GDM1 (cell line): ENCODE data around the gene CFAP57.
"Not testable (repeated sequence)": the region's sequence is repeated elsewhere in the genome, so short reads cannot be mapped to it uniquely, and the experiment has no call there.

ENCODE experiments used
- DNase-seq: peaks from one replicate; lab custom pipeline; 2025; lab: John Stamatoyannopoulos, UW

Gene CFAP57

DNA sequence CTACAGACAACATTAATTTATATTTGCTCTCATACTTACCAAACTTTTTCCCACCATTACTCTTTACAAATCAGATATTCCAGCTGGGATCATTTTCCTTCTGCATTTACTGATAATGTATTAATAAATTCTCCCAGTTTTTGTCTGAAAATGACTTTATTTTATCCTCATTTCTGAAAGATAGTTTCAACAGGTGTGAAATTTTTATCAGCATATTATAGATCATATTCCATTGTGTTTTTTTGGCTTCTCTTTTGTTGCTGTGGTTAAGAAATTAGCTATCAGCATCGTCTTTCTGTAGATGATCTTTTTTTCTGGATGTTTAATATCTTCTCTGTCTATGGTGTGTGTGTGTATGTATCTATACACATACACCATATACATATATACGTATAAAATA lies 2.7 kb downstream of the CFAP57 start:
- DNase-seq, result no peak

- DNase-seq, result no peak
Measured at GRCh38 chr1:43177691-43178090, 5.6 kb downstream of the CFAP57 start.

DNA sequence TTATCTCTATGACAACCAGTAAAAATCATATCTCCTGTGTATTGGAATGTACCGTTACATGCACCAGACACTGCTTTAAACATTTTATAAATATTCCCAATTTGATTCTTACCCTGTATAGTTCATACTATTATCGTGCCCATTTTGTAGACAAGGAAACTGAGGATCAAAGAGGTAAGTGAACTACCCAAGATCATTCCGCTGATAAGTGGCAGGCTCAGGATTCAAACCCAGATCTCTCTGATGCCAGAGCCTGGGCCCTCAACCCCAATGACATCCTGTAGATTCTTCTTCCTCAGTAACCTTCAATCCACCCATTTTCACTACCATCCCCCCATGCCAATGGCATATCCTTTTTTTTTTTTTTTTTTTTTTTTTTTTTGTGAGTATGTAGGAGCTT lies 12.3 kb downstream of the CFAP57 start:
- no peak for DNase-seq

- DNase-seq, result no peak
Measured at GRCh38 chr1:43184995-43185394, 12.9 kb downstream of the CFAP57 start.

- DNase-seq, result no peak
Measured at GRCh38 chr1:43188106-43188505, 16.0 kb downstream of the CFAP57 start.

DNA sequence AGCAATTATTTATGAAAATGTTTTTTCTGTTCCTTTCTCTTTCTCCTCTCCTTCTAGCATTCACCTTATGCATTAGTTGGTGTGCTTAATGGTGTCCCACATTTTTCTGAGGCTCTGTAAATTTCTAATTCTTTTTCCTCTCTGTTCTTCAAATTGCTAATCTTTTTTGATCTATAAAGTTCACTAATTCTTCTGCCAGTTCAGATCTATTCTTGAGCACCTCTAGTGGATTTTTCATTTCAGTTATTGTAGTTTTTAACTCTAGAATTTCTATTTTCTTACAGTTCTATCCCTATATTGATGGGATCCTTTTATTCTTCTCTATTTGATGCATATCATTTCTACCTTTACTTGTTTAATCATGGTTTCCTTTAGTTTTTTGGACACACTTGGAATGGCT lies 22.4 kb downstream of the CFAP57 start:
- no peak for DNase-seq

DNA sequence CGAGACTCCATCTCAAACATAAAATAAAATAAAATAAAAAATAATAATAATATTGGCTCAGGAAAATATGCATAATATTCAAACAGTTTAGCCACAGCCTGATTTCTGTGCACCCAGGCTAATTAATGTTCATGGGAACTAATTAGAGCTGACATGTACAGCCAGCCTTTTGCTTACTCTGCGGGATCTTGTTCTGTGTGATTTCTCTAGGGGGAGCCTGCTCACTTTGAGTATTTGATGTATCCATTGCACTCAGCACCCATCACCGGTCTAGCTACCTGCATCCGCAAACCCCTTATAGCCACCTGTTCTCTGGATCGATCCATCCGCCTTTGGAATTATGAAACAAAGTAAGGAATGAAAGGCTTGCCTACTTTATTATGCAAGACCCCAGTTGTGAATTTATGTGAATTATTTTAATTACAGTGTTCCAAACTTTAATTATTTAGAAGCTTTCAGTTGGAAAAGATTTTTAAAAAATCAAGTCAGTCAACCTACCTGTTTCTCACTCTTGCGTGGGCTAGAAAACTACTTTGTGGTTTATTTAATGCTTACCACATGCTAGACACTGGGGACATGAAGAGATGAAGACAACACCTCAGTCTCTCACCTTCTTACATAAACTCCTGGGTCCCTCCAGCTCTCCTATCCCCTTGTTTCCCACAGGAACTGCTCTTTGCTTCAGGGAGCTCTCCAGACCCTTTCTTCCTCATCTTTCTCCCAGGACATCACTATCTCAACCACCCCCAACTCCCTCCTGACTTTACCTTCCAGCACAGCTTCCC lies 25.4 kb downstream of the CFAP57 start:
- DNase-seq, result no peak

DNA sequence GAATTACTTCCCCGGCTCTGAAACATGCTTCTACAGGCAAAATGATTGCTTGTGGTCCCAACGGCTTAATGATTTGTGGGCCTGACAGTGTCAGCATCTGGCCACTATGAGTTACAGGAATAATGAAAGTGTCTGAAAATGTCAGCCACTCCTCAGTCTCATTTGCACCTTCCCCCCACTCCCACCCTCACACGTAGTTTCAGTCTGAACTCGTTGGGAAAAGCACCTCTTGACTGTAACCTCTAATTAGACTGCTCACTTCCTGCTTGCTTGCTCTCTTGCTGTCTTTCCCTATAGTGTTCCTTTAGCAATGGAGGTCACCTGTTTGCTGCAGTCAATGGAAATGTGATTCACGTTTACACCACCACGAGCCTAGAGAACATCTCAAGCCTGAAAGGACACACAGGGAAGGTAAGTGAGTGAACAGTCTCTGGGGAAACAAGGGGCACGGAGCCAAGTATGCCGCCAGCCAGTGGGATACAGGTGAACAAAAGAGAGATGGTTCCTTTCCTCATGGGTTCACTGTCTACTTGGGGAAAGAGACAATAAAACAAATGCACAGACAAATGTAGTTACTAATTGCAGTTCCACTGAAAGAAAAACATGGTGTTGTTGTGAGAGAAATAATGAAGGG lies 27.1 kb downstream of the CFAP57 start:
- no peak for DNase-seq

- no peak for DNase-seq
Measured at GRCh38 chr1:43203859-43204258, 31.7 kb downstream of the CFAP57 start.

- no peak for DNase-seq
Measured at GRCh38 chr1:43204394-43204793, 32.3 kb downstream of the CFAP57 start.

- no peak for DNase-seq
Measured at GRCh38 chr1:43205671-43206070, 33.5 kb downstream of the CFAP57 start.

- peak; percentile 57 for DNase-seq
Measured at GRCh38 chr1:43206600-43207228, 34.6 kb downstream of the CFAP57 start.

GRCh38 chr1:43207229-43207853 lies 35.2 kb downstream of the CFAP57 start:
- peak; percentile 41 for DNase-seq

DNA sequence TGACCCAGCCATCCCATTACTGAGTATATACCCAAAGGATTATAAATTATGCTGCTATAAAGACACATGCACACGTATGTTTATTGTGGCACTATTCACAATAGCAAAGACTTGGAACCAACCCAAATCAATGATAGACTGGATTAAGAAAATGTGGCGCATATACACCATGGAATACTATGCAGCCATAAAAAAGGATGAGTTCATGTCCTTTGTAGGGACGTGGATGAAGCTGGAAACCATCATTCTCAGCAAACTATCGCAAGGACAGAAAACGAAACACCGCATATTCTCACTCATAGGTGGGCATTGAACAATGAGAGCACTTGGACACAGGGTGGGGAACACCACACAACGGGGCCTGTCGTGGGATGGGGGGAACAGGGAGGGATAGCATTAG lies 36.1 kb downstream of the CFAP57 start:
- not testable (repeated sequence) for DNase-seq

GRCh38 chr1:43214501-43215444 lies 42.6 kb downstream of the CFAP57 start:
- no peak for DNase-seq

- no peak for DNase-seq
Measured at GRCh38 chr1:43217747-43218146, 45.6 kb downstream of the CFAP57 start.

- DNase-seq, result no peak
Measured at GRCh38 chr1:43220905-43221778, 49.0 kb downstream of the CFAP57 start.

DNA sequence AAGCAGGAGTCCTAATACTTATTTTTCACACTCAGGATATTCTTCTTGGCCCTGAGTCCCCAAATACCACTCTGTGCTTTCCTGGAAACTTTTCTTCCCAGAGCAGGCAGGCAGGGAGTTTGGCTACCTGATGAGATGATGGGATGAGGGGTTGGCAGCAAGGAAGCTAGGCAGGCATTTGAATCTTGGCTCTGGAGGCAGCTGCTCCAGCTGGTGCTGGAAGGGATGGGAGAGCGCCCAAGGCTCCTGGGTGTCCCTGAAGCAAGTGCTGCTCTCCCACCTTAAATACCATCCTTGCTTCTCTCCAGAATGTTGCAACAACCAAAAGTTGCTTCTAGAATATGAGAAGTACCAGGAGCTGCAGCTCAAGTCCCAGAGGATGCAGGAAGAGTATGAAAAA lies 49.7 kb downstream of the CFAP57 start:
- no peak for DNase-seq

DNA sequence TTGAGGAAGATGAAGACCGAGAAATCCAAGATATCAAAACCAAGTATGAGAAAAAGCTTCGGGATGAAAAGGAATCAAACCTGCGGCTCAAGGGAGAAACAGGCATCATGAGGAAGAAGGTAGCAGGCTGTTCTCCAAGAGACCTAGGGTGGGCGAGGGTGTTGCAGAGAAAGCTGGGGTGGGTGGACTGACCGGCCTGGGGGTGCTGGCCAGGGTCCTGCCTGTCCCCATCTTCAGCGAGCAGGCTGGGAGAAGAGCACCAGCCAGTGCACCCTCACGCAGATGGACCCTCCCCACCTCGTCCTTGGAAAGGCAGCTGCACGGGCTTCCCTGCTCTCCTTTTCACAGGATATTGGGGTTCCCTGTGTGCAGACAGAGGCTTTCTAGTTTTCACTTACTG lies 50.7 kb downstream of the CFAP57 start:
- no peak for DNase-seq

- no peak for DNase-seq
Measured at GRCh38 chr1:43225168-43225567, 53.0 kb downstream of the CFAP57 start.
